GM15510 (cell line): ENCODE measurements around the gene HSF5.

Source experiments
- POLR2A ChIP-seq: IDR thresholded peaks from 3 replicates; pipeline ENCODE4 v1.6.1; 2011; ENCODE audit warnings: borderline replicate concordance; ENCODE audit not compliant: insufficient read length; ENCODE audit errors: extremely low read depth

Gene HSF5

DNA sequence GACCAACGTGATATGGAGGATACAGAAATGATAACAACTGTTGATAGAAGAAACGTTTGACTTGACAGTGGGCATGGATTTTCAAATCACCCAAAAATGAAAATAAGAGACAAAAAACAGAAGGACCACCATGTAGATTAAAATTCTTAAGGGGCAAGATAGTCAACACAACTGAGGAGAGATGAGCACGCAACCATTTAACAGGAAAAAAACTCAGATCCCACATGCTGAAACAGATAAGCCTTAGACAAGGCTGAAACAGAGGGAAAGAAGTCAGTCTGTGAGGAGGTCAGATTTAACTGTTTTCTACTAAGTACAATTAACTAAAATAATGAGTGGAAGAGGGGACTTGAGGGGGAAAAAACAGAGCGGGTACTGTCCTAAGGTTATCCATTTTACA, 92.0 kb downstream of the HSF5 start:
- TF ChIP-seq POLR2A = no peak

- TF ChIP-seq POLR2A = no peak
These were observed 93.5 kb downstream of the HSF5 start for GRCh38 chr17:58394534-58395223.

- TF ChIP-seq POLR2A = no peak
These were observed 96.8 kb downstream of the HSF5 start for GRCh38 chr17:58391302-58391984.

GRCh38 chr17:58390884-58391283, 97.3 kb downstream of the HSF5 start:
- TF ChIP-seq POLR2A = no peak

- TF ChIP-seq POLR2A = no peak
These were observed 99.7 kb downstream of the HSF5 start for GRCh38 chr17:58388302-58389190.

- no peak for TF ChIP-seq POLR2A
These were observed 100.4 kb downstream of the HSF5 start for GRCh38 chr17:58387834-58388233.

DNA sequence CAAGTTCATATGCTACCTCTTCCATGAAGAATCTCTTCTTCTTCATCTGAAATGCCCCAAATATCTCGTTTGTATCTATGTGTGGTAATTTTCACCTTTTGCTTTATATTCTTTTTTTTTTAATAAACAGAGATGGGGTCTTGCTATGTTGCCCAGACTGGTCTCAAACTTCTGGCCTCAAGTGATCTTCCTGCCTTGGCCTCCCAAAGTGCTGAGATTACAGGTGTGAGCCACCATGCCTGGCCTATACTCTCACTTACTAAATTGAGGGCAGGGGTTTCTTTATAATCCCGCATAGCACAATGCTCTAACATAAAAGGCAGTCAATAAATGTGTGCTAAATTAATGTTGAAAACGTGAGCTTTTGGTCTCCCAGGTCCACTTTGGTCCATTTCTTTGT, 101.5 kb downstream of the HSF5 start:
- TF ChIP-seq POLR2A = no peak

- no peak for TF ChIP-seq POLR2A
These were observed 102.8 kb downstream of the HSF5 start for GRCh38 chr17:58385359-58385899.

GRCh38 chr17:58384897-58385296, 103.3 kb downstream of the HSF5 start:
- TF ChIP-seq POLR2A = no peak

GRCh38 chr17:58383892-58384462, 104.2 kb downstream of the HSF5 start:
- no peak for TF ChIP-seq POLR2A

- no peak for TF ChIP-seq POLR2A
These were observed 105.4 kb downstream of the HSF5 start for GRCh38 chr17:58382872-58383242.

DNA sequence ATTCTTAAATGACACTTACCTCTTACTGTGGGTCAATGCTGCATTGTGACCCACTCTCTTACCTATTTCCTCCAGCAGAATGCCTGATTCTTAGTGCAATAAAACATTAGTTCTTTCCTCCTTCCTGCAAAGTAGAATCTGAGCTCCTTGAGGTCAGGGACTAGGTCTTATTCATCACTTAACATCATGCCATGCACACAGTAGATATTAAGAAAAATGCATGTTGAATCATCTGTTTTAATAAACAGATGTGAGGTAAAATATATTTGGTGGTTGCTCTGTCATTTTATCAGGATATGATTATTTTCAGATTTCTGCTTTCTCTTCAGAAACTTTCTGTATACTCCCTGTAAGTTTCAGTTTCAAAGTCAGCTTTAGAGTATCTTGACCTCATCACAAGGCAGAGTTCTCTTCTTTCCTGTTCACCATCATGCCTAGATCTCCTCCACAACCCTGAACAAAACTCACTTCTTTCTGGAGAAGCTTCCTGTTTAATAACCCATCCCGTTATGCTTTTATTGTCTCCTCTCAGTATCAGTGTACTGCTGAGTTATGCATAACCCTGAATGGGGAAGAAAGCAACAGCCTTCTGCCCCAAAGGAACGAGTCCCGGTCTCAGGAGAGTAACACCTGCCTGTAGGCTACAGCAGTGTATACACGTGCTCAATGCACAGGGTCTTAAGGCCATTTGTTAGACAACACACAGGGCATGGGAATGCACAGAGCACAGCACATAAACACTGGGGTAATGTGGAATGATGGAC, 105.9 kb downstream of the HSF5 start:
- TF ChIP-seq POLR2A = no peak

- TF ChIP-seq POLR2A = no peak
These were observed 106.8 kb downstream of the HSF5 start for GRCh38 chr17:58381124-58382035.
